ENCODE data around the gene SP2.

SP2 gene

DNA sequence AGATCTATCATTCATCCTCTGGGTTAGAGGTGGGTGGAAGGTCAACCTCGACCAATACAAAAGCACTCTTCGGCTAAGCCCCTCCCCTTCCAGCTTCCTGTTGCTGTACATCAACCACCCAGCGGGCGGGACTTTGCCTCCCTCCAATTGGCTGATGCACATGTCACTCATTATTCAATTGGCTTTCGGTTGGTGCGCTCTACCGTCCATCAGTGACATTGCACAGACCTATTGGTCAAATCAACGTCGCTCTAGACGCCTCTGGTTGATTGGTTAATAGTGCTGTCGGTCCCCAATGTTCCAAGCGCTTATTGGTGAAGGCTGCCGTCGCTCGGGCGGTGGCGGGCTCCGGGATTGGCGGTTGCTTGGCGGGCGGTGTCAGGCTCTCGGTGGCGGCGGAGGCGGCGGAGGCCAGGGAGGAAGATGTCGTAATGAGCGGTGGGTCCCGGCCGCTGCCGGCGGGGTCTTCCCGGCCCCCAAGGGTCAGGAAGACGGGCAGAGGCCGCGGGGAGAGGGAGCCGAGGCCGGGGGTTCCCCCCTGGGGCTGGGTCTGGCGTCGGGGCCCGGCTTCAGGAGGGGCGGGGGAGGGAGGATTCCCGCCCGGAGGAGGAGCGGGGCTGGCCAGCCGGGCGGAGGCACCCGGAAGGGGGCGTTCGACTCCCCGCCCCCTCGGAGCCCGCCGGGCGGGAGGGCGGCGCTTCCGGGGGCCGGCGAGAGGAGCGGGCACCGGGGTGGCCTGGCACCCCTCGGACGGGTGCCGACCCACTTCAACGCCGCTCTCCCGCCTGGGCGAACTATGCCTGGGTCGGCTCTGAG lies at the start of gene SP2:
TSS of gene SP2 (plus strand) at position 381 of the 816 bp plus-strand sequence. CDS start at position 432, 51 bp downstream.
- DNase-seq (ENCODE audit: extremely low spot score, insufficient read length, low read depth) = peak; percentile 98
- peak; percentile 99 for FAIRE-seq

DNA sequence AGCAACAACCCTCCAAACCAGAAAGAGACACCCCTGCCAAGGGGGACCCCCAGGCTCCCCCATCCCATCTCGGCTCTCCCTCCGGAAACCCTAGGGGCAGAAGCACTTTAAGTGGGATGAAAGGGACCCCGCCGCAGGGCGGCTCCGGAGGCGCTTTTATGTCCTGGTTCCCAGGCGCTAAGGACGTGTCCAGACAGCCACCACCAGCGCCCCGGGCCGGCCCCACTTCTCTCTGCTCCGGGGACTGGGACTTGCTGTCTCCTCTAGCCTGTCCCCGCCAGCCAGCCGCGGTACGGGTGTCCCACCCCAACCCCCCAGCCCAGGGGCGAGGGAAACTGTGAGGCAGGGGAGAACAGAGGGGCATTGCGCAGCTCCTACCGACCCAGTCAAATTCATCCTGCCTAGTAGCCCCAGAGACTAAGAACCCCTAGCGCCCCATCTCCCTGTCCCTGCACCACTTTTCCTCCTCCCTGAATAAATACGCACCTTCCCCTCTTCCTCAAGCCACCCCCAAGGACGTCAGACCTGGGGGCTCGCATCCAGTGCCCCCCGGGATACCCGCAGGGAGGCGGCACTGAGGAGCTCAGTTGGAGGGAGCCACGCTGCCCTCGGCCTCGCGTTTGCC lies 49.2 kb upstream of the SP2 start:
- FAIRE-seq (no peak), DNase-seq (ENCODE audit: extremely low spot score, insufficient read length, low read depth) (no peak)

GRCh38 chr17:47847341-47848197 lies 48.5 kb upstream of the SP2 start:
- DNase-seq (ENCODE audit: extremely low spot score, insufficient read length, low read depth) (no peak), FAIRE-seq (no peak)

GRCh38 chr17:47848198-47848513 lies 47.9 kb upstream of the SP2 start:
- FAIRE-seq (no peak), DNase-seq (ENCODE audit: extremely low spot score, insufficient read length, low read depth) (no peak)

- FAIRE-seq (no peak), DNase-seq (ENCODE audit: extremely low spot score, insufficient read length, low read depth) (no peak)
Observed at GRCh38 chr17:47850373-47850691, 45.7 kb upstream of the SP2 start.

GRCh38 chr17:47850692-47851573 lies 45.1 kb upstream of the SP2 start, which contains the start of gene SP6:
TSS of gene SP6 (minus strand) at chr17:47851163. CDS start at chr17:47848429, 2,734 bp downstream.
- DNase-seq (ENCODE audit: extremely low spot score, insufficient read length, low read depth) (no peak), FAIRE-seq (no peak)

DNA sequence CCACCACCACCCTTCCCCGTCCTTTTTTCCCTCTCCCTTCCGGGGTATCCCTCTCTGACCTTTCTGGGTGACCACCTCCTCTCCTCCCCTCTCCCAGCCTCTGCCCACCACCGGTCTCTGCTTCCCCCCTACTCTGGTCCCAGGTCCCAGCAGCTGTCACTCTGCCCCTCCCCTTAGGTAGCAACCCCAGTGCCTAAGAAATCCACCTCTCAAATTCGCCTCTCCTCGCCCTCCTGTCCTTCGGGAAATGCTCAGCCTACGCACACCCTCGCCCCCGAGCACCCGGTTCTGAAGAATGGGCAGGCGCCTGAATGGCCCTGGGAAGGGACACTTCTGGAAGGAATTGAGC lies 44.3 kb upstream of the SP2 start:
- FAIRE-seq (no peak), DNase-seq (ENCODE audit: extremely low spot score, insufficient read length, low read depth) (no peak)

- no peak for FAIRE-seq
Observed at GRCh38 chr17:47852113-47852949, 43.7 kb upstream of the SP2 start.

DNA sequence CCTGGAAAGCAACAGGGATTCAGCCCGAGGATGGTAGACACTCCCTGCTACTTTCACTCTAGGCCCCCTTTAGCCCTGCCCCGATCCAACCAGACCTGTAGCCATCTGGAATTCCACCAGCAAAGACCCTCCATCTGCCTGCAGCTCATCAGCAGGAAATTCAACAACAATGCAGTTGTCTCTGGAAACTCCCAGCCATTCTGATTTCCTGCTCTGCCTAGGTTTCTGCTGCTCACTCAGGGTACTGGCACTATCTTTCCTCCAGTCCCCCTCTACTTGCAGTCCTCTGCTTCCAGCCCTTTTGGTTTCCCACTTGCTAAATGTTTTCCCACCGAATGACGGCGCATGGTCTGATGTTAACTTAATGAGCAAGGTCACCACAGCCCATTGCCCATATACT lies 42.4 kb upstream of the SP2 start:
- DNase-seq (ENCODE audit: extremely low spot score, insufficient read length, low read depth) (no peak), FAIRE-seq (no peak)

More at GRCh38 chr17:47852113-47852949, 43.7 kb upstream of the SP2 start:
- DNase-seq (ENCODE audit: extremely low spot score, insufficient read length, low read depth) = no peak

- DNase-seq (ENCODE audit: extremely low spot score, insufficient read length, low read depth) = no peak
Observed at GRCh38 chr17:47855737-47856136, 40.3 kb upstream of the SP2 start.

GRCh38 chr17:47856830-47857229 lies 39.2 kb upstream of the SP2 start:
- FAIRE-seq = no peak
- DNase-seq (ENCODE audit: extremely low spot score, insufficient read length, low read depth) = no peak

More at GRCh38 chr17:47855737-47856136, 40.3 kb upstream of the SP2 start:
- FAIRE-seq = no peak

- FAIRE-seq (no peak), DNase-seq (ENCODE audit: extremely low spot score, insufficient read length, low read depth) (no peak)
Observed at GRCh38 chr17:47857551-47858455, 38.2 kb upstream of the SP2 start.

- FAIRE-seq (no peak), DNase-seq (ENCODE audit: extremely low spot score, insufficient read length, low read depth) (no peak)
Observed at GRCh38 chr17:47860386-47860785, 35.6 kb upstream of the SP2 start.

DNA sequence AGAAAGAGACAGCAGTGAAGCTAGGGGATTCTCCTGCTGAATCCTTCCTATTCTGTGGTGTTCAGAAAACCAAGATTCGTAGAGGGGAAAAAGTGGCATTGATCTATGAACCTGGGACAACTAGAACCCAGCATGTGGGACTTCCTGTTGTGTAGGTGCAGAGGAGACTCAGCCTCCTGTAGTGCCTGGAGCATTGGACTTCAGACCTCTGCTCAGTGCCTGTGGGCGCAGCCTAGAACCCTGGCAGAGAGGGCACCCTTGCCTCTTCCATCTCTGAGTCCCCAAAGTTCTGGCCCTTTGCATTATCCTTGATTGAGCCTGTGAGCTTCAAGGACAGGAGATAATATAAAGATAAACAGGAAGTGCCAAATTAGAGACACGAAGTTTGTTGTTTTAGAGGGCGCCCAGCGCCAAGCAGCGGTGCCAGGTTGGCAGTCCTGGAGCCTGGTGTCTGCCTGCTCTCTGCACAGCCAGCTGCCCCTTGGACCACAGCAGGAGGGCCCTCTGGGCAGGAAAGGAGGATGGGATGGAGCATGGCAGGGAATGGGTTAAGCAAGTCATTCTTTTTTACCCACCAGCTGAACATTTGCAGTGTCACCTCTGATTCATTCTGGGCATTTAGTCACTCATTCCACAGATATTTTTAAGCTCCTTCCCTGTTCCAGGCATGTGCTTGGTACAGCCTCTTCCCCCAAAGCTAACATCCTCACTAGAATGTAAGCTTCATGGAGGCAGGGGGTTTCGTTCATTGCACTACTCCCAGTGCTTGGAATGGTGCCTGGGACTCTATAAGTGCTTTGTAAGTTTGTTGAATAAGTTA lies 33.2 kb upstream of the SP2 start:
- DNase-seq (ENCODE audit: extremely low spot score, insufficient read length, low read depth) = no peak
- no peak for FAIRE-seq

GRCh38 chr17:47864791-47865216 lies 31.2 kb upstream of the SP2 start:
- DNase-seq (ENCODE audit: extremely low spot score, insufficient read length, low read depth) (no peak), FAIRE-seq (no peak)

- no peak for FAIRE-seq
Observed at GRCh38 chr17:47866941-47867340, 29.1 kb upstream of the SP2 start.

GRCh38 chr17:47867813-47868533 lies 28.1 kb upstream of the SP2 start:
- FAIRE-seq (no peak), DNase-seq (ENCODE audit: extremely low spot score, insufficient read length, low read depth) (no peak)

More at GRCh38 chr17:47866941-47867340, 29.1 kb upstream of the SP2 start:
- DNase-seq (ENCODE audit: extremely low spot score, insufficient read length, low read depth) = no peak

Data from GM18507 (cell line).